Stimulated activated CD4-positive, alpha-beta T cell treated with anti-CD3 and anti-CD28 coated beads, Interleukin-2, amount 100 ng/mL, for 48 hours (primary cell): ENCODE measurements around the gene SYNGAP1.
A peak's percentile ranks its signal among the peaks of the same experiment; 100 is the strongest.

ENCODE experiments used
- DNase-seq, 2 donors: peaks; one replicate each; pipeline ENCODE4 v3.0.0-alpha.2; 2020

The SYNGAP1 gene

DNA sequence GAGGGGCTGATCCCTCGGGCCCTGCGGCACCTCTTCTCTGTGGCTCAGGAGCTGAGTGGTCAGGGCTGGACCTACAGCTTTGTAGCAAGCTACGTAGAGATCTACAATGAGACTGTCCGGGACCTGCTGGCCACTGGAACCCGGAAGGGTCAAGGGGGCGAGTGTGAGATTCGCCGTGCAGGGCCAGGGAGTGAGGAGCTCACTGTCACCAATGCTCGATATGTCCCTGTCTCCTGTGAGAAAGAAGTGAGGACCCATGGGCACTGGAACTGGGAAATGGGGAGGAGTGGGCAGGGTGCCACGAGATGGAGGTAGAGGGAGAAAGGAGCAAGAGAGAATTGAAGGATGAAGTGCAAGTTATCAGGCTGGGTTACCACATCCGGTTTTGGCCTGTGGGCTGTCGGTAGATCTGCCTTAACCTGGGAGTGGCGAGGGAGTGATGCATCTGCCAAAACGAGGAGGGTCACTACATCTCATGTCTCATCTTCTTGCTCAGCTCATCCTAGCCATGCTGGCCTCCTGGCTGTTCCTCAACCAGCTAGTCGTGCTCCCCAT lies 14.4 kb upstream of the SYNGAP1 start:
- no peak for DNase-seq

DNA sequence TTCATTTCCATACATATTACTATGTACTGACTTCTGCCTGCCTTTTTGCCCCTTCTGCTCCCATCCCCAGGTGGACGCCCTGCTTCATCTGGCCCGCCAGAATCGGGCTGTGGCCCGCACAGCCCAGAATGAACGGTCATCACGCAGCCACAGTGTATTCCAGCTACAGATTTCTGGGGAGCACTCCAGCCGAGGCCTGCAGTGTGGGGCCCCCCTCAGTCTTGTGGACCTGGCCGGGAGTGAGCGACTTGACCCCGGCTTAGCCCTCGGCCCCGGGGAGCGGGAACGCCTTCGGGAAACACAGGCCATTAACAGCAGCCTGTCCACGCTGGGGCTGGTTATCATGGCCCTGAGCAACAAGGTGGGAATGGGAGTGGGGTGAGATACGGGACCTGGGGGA lies 13.7 kb upstream of the SYNGAP1 start:
- no peak for DNase-seq

DNA sequence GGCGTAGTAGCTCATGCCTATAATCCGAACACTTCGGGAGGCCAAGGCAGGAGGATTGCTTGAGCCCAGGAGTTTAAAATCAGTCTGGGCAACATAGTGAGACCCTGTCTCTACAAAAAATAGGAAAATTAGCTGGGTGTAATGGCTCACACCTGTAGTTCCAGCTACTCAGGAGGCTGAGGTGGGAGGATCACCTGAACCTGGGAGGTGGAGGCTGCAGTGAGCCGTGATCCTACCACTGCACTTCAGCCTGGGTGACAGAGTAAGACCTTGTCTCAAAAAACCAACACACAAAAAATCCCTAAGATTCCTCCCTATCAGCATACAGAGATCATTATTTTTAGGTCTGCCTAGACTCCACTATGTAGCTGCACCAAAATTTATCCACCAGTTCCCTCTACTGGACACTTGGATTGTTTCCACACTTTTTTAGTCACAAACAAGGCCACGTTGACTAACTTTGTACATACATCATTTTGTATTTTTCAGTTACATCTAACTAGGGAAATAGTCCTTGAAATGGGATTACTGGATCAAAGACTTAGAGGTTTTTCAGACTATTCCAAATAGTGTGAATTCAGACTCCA lies 12.6 kb upstream of the SYNGAP1 start:
- DNase-seq: no peak

DNA sequence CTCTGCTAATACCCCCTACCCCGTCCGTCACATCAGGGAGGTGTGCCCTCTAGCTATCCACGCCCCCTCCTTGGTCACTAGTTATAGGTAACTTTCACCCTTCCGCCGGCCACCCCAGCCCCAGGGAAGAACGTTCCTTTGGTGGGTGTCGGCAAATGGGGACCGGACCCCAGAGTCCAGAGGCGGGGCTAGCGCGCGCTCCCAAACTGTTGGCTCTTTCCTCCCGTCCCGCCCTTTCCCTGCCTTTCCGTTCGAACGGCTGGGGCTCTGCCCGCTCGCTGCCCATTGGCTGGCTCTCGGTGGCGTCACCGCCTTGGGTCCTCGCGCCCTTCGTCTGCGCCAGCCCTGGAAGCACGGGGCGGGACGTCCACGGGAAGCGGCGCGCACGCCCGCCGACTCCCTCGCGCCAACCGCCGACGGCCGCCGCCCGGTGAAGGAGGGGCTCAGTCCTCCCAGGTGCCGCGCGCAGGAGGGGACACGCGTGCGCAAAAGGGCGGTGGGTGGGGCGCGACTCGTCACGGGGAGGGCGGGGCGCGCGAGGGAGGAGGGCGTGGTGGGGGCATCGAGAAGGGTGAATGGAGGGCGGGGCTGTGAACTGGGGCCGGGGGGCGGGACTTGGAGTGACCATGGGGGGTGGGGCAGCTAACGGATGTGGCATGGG lies 9.7 kb upstream of the SYNGAP1 start:
- peak; percentile 92 to 99 for DNase-seq

DNA sequence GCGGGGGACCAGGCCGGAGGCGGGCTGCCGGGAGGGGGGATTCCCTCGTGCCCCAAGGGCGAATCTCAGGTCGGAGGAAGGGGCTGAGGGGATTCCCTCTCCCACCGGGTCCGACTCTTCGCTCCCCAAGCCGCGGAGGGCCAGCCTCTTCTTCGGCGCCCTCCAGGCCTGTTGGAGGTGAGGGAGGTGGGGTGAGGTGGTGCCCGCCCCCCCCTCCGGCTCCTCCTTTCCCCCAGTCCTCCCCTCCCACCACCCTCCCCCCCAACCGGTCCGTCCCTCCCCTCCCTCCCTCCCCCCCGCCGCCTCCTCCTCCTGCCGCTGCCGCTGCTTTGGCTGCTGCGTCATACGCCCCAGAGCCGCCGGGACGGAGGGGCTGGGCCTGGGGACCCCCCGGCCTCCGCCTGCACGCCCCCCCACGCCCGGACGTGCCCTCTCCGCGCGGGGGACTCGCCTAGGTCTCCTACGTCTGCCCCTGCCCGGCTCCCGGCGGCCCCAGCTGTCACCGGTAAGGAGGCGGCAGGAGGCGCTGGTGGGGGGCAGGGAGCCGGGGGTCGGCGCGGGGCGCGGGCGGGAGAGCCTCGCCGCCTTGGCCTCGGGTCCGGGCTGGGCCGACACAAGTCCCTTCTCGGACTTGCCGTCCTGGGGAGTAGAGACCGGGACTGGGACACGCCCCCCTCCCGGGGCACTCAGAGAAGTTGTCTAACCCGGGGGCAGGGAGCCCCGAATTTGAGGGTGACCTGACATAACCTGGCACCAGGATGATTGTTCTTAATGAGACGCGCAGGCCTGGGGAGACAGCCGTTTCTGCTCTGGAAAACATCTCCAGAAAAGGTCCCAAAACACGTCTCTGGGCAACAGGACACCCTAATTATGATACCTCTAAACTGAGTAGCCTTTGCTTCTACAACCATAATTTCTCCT lies 8.9 kb upstream of the SYNGAP1 start, which contains the start of gene PHF1:
Gene PHF1 (plus strand): TSS at position 304 of the 921 bp plus-strand sequence. CDS start 1,250 bp downstream, outside the sequence.
- no peak for DNase-seq

DNA sequence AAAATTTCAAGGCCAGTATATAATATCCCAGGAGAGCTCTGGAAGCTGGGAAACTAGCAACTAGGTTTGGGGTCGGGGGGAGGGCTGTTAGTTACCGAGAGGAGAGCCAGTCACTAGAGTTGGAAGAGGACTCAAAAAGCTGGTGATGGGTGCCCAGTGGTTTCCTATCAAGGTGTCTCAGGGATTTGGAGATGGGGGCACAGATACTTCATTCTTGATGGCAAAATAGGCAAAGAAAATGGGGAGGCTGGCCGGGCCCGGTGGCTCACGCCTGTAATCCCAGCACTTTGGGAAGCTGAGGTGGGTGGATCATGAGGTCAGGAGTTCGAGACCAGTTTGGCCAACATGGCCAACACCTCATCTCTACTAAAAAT lies 8.2 kb upstream of the SYNGAP1 start:
- no peak for DNase-seq

DNA sequence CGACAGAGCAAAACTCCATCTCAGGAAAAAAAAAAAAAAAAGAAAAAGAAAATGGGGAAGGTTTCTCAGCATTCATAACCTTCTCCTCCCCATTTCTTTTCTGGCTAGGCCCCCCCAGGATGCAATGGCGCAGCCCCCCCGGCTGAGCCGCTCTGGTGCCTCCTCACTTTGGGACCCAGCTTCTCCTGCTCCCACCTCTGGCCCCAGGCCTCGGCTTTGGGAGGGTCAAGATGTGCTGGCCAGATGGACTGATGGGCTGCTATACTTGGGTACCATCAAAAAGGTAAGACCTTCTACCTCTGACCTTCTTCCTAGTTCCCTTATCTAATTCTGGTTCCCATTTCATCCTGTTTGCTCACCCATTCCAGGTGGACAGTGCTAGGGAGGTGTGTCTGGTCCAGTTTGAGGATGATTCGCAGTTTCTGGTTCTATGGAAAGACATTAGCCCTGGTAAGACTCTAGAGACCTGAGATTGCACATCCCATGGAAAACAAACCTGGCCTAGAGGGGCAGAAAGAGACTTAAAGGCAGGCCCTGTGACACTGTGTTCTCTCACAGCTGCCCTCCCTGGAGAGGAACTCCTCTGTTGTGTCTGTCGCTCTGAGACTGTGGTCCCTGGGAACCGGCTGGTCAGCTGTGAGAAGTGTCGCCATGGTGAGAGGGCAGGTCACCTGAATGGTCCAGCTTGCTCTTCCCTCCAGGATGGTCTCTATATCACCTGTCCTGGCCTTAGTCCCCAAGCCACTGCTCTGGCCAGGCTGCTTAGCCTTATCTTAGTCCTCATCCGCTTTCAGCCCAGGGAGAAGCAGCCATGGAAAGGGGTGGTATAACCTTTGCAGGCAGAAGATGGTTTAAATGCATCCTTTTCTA lies 7.5 kb upstream of the SYNGAP1 start:
- no peak for DNase-seq

DNA sequence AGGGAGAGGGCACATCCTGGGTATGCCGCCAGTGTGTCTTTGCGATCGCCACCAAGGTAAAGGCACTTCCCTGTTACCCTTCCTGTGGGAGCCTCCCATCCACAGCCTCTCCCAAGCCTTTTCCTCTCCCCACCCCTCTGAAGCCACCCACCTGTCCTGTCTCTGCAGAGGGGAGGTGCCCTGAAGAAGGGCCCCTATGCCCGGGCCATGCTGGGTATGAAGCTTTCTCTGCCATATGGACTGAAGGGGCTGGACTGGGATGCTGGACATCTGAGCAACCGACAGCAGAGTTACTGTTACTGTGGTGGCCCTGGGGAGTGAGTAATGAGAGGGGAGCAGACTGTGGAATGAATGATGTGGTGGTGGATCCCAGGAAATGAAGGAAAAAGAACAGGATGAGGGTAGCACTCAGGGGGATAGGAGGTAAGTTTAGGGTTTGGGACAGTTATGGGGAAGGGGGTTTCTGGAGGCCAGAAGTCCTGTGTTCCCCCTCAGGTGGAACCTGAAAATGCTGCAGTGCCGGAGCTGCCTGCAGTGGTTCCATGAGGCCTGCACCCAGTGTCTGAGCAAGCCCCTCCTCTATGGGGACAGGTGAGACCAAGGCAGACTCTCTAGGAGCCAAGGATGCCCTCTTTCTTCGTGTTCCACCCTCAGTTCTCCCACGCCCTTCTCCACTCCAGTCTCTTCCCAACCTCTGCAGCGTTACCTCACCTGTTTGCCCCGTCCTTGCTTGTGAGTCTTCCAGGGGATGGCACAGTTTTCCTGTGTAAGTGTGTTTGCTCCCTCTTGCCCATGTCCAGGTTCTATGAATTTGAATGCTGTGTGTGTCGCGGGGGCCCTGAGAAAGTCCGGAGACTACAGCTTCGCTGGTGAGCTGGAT lies 6.4 kb upstream of the SYNGAP1 start:
- DNase-seq: no peak

DNA sequence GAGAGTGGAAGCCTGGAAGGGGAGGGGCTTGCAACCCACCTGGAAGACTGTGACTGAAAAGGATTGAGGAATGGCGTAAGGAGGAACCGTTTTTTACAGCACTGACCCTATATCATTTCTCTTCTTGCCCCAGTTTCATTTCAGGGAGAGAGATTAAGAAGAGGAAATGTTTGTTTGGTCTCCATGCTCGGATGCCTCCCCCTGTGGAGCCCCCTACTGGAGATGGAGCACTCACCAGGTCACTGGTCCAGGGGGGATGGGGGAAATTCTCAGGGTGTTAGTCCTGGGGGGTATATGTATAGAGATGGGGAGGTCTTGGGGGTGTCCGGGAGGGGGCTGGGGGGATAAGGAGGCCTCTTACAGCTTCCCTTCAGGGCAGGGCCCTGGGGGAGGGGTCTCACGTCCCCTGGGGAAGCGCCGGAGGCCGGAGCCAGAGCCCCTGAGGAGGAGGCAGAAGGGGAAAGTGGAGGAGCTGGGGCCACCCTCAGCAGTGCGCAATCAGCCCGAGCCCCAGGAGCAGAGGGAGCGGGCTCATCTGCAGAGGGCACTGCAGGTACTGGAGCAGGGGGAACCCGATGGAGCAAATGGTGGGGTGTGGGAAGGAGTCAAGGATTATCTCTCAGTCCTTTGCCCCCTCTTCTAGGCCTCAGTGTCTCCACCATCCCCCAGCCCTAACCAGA lies 5.1 kb upstream of the SYNGAP1 start:
- no peak for DNase-seq

DNA sequence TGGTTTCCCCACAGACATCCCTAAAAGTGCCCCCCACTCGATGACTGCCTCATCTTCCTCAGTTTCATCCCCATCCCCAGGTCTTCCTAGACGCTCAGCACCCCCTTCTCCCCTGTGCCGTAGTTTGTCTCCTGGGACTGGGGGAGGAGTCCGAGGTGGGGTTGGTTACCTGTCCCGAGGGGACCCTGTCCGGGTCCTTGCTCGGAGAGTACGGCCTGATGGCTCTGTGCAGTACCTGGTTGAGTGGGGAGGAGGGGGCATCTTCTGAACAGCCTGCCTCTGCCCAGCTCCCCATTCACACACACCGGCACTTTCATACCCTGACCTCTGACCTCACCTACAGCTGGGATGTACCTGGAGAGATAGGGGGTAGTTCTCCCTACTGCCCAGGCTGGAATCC lies 4.0 kb upstream of the SYNGAP1 start:
- DNase-seq: no peak

DNA sequence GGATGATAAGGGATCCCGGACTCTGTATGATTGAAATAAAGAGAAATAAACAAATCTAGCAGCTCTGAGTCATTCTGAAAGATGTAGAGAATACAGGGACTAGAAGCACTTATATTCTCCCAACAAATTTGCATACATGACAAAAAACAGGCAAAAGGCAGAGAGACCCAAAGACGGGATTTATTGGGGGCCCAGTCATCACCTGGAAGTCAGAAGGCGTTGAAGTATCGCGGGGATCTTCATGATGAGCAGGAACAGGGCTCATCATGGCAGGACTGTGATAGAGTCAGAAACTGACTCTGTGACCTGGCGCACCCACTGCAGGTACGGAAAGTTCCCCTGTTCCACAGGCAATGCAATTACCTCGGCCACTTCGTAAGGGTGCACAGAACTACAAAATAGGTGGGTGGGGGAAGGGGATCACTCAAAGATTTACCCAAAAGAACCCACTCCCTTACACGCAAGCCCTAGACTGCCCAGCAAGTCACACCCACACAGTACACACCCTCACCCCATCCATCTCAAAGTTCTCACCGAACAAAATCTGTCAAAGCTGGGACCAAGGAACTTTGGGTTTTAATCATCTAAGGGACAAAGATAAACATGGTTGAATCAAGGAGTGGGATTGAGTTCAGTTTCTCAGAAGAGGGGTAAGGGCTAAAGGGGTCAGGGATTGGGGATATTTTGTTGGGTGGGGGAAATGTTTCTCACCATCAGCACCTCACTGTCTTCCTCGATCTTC lies 3.3 kb upstream of the SYNGAP1 start:
- no peak for DNase-seq

DNA sequence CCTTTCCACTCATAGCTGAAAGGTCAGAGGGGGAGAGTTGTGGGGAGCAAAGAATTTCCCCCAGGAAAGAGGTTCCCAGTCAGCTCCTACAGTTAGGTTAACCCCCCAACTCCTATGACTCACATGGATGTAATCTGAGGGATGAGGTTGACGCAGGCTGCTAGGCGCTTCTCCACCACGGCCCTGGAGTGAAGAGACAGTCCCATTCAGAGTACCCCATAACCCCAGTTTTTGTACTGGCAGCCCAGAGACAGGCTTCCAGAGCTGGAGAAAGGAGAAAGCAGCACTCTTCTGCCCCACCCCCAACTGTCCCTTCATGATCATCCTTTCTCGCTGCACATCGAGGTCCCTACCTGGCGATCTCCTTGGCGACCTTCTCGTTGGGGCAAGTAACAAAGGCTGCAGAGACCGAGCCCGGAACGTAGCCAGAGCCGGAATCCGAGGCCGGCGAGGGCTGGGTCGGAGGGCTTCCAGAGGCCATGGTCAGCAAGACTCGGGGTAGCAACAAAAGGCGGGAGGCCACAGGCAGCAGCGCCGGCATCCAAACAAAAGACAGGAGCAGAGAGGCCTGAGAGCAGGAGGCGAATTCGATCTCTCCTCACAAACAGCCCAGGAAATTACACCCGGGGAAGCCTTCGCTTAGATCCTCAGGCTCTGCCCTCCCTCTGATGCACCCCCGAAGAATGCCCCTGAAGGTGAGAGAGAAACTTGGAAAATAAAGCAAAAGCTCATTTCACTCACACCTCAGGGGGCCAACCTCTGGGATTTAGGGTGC lies 2.5 kb upstream of the SYNGAP1 start:
- no peak for DNase-seq

DNA sequence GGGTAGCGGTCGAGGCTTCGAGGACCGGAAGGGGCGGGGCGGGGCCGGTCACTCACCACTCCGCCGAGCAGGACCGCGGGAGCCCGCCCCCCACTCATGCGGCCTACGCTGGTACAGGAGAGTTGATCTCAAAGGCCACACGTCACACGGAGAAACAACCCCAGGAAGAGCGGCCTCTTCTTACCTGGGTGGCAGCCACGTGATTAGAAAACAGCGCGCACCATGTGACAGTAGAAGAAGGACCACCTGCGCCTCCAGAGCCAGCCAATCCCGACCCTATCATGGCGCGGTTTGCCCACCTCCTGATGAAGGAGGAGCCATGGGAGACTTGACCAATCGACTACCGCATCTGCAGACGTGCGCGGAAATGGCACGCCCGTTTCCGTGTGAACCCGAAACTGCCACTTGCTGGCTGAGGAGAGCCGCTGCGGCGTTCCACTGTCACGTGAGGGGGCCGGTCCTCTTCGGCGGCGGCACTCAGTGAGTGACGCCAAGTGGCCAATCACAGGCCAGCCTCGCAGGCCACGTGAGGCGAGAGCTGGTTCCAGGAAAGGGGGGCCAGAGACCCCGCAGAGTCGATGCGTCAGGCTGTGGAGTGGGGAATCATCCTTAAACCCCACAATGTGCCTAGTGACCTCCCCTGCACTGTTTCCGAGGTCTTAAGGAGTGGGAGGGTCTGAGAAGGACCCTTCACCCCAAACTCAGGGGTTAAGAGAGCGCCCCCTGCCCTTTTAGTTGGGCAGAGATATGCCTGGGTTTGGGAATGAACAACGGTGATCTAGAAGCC lies 1.8 kb upstream of the SYNGAP1 start, which contains the start of gene CUTA:
Gene CUTA (minus strand): TSS at position 205 of the 787 bp plus-strand sequence. CDS start 107 bp downstream, at position 98.
- peak; percentile 93 to 94 for DNase-seq

DNA sequence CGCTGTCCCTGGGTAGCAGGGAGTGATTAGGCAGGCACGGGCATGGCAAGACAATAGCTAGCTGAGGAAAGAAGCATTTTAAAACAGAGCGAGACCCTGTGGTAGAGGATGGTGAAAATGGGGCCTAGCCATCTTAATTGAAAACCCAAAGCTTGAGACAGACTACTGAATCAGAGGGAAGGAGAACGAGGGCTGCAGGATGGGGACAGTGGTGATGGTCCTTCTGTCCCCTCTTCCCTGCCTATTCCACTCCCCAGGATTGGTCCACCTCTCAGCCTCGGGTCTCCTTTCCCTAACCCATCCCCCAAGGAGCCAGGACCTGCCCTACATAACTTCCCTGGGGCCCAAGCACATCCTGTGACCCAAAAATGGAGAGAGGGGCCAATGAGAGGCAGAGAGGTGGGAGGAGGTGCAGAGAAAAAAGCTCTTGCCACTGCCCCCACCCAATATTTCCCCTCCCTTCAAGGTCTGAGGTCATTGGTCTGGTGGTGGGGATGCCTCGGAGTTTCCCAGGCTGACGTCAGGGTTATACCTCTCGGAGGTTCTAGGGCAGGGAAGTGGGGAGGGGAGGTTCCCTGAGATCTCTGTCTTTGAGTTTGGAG lies 1.1 kb upstream of the SYNGAP1 start:
- DNase-seq: peak in 1 of 2 donors; percentile 45

DNA sequence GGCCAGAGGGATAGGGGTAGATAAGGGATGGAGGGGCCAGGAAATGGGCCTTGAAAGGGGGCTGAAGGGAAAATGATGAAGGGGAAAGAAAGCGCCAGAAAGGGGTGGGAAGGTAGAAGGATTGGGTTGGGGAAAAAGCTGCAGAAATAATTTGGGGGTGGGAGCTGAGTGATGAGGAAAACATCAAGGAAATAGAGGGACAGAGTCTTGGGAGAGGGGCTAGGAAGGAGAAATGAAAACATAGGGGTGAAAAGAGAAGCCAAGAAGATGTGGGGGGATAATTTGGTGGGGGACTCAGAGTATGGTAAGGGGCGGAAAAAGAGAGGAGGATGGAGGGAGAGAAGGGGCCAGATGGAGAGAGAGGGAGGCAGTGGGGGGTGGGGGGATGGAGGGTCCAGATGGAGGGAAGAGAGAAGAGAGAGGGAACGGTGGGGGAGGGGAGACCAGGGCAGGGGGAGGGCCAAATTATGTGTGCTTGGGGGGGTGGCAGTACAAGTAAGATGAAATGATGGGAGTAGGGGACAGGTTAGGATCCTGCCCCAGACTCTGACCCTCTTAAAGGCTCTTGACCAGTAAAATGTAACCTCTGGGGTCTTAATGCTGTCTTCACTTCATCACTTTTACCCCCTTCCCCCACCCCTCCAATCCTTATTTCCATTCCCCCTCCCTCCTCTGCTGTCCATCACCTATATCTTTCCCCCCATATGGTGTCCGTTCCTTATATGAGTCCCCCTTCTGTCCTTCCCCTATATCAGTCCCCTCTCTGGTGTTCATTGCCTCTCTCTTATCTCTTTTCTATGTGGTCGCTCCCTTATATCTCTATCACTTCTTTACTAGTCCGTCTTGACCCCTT lies 852 bp downstream of the SYNGAP1 start:
- no peak for DNase-seq

DNA sequence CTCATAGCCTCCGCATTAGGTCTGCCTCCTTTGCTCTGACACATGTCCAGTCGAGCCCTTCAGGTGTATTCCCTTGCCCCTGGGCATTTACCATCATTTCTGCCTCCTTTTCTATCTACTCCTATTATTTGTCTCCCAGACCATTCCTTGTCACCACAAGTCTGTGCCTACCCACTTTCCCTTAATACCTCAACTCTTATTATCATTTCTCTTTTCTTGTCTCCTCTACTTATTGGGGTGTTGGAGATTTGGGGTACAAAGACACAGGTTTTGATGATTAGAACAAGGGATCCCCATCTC lies 1.4 kb downstream of the SYNGAP1 start:
- DNase-seq: no peak

DNA sequence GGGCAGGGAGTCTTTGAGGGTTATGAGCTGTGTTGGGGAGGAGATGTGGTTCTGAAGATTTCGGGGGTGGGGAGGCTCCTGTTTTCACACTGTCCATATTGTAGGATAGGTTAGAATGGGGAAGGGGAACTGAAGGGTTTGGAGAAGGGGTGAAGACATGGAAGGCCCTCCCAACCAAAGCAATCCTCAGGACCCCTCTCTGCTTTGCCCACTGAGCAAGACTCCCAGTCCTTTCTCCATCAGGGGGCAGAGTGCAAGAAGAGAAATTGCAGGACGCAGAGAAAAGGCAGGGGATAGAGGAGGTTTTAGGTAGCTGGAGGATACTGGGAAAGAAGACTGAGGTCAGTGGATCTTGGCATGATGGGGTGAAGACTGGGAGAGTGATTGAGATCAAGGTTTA lies 3.9 kb downstream of the SYNGAP1 start:
- DNase-seq: no peak
